GM19239 (cell line): ENCODE data around the gene SWAP70.

Experiments used
- DNase-seq: peaks from one replicate; pipeline ENCODE4 v3.0.0; 2011; ENCODE audit warnings: low spot score; ENCODE audit not compliant: insufficient read length
- FAIRE-seq: peaks from 2 replicates; lab custom pipeline; 2011; peaks lifted over from hg19 to GRCh38; lab: Jason Lieb, UNC

Gene SWAP70

DNA sequence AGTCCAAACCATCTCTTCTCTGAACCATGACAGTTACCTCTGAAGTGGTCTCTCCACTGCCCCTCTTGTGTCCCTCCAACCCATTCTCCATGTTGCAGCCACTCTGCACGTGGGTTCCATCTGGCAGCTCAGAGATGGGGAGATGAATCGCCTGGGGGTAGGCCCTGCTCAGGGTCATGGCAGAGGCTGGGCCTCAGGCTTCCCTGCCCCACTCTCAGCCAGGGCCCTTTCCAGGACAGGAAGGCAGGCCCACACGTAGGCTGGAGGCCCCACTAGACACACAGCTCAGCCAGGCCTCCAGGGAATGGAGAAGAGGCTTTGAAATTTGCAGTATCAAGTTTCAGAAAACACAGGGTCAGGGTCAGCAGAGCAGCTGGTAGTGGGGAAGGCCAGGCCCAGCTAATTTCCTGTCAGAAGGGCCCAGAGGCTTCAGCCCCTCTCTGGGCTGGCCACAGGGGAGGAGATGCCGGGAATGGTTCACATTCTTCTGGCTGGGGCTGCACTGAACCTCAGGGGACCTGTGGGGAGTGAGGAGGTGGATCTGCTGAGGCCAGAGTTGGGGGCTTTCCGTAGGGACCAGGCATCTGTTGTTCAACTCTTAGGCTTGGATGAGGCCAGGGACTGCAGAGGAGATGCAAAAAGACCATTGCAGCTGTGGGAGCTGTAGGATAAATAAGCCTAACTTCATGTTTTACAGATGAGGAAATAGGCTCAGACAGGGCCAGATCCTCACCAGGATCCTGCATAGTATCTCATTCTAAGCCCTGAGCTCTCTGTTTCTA, 101.6 kb downstream of the SWAP70 start:
- FAIRE-seq (no peak), DNase-seq (no peak)

GRCh38 chr11:9769621-9770020, 105.7 kb downstream of the SWAP70 start:
- DNase-seq = no peak
- FAIRE-seq = no peak

GRCh38 chr11:9771071-9771511, 107.2 kb downstream of the SWAP70 start:
- no peak for FAIRE-seq

DNA sequence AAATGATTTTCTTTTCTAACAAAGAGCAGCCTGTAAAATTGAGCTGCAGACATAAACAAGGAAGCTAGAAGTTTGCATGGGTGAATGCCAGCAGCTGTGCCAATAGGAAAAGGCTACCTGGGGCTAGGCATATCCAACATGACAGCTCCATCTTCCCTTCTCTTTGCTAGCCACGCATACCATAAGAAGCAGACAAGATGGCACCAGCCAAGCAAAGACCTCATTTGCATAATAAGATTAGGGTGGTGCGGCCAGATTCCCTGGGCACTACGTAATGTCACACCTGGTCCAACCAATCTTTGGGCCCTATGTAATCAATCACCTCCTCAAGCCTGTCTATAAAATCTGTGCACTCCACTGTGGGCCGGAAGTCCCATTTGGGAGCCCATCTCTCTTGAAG, 108.3 kb downstream of the SWAP70 start:
- no peak for FAIRE-seq
- DNase-seq = no peak

More at GRCh38 chr11:9771071-9771511, 107.2 kb downstream of the SWAP70 start:
- DNase-seq = no peak

DNA sequence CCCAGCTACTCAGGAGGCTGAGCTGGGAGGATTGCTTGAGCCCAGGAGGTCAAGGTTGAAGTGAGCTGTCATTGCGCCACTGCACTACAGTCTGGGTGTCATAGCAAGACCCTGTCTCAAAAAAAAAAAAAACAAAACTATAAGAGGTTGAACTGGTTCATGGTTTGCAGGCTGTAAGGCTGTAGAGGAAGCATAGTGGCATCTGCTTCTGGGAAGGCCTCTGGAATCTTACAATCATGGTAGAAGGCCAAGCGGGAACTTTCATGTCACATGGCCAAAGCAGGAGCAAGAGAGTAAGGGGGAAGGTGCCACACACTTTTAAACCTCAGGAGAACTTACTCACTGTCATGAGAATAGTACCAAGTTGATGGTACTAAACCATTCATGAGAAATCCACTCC, 109.6 kb downstream of the SWAP70 start:
- FAIRE-seq (no peak), DNase-seq (no peak)

DNA sequence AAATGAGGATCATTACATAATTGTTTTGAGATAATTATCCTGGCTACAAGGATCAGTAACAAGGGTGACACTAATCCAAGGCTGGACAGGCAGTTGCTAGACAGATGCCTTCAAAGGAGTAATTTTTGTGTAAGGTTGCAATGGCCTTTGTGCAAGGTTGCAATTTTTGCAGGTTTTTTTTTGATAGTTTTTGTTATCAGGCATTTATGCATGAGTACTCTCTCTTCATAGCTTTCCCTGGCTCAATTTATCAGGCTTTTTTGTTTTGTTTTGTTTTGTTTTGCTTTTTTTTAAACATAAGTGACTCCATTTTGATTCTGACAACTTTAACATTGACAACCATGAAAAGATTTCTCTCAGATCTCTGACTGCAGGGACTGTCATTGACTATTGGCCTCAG, 110.2 kb downstream of the SWAP70 start:
- FAIRE-seq (no peak), DNase-seq (no peak)

DNA sequence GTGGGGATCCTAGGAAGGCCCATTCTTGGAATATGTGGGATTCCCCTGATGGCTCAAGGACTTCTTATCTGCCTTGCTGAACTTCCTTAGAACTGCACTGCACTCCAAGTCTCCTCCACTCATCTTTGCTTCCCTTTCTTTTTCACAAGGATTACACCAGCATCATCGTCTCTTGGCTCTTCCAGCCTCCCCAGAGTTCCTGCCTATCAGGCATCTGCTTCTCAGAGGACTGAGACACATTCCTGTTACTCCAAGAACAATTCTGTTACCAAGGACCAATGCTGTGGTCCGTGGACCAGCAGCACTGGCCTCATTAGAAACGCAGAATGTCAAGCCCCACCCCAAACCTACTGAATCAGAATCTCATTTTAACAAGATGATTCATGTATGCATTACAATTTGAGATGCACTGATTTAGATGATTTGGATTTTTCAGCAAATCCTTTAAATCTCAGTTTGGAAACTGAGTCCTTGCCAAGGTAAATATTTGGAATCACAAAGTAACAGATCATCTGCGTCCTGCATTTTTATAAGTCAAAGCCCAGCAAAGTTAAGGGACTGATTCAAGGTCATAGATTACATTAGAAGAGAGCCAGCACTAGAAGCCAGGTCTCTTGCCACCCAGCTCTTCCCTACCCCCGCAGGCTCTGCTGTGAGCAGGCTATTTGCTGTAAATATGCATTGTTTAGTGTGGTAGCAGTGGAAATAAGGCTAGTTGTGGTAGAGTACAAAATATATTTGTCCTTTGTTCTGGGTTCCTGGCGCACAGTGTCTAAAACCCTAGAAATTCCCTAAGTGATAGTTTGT, 110.9 kb downstream of the SWAP70 start:
- no peak for DNase-seq
- FAIRE-seq = no peak

GRCh38 chr11:9775398-9775779, 111.5 kb downstream of the SWAP70 start:
- DNase-seq = no peak
- no peak for FAIRE-seq

DNA sequence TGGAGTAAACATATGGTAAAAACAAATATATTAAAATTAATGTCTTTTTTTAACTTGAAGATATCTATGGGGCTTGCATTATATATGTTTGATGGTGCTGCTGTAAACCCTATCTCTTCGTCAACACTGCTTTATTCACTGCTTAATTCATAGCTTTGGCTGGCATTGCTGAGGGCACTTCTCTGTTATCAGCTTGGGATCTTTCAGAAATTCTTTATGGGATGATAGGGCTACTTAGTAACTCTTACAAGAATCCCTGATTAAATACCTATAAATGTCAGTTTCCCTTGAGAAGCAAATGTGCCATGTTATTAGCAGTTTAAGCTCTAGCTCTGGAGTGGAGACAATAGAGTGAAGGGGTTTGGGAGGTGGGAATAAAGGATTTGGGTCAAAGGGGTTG, 112.3 kb downstream of the SWAP70 start:
- no peak for FAIRE-seq
- DNase-seq = no peak

DNA sequence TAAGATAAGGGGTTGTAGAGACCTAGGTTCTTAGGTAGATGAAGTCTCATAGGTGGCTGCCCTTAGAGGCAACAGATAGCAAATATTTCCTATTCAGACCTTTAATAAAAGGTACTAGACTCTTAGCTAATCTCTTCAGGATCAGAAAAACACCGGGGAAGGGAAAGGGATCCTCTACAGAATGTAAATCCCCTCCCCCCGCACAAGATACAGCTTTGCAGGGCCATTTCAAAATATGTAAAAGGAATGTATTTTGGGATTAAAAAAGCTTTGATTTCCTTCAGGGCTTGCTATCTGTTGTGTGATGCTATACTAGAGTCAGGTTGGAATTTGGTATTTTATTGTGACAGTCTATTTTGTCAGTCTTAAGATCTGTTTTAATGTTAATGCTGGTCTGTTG, 113.2 kb downstream of the SWAP70 start:
- FAIRE-seq (no peak), DNase-seq (no peak)

GRCh38 chr11:9777525-9777924, 113.6 kb downstream of the SWAP70 start:
- no peak for DNase-seq
- no peak for FAIRE-seq

GRCh38 chr11:9780929-9781328, 117.1 kb downstream of the SWAP70 start:
- DNase-seq (no peak), FAIRE-seq (no peak)

DNA sequence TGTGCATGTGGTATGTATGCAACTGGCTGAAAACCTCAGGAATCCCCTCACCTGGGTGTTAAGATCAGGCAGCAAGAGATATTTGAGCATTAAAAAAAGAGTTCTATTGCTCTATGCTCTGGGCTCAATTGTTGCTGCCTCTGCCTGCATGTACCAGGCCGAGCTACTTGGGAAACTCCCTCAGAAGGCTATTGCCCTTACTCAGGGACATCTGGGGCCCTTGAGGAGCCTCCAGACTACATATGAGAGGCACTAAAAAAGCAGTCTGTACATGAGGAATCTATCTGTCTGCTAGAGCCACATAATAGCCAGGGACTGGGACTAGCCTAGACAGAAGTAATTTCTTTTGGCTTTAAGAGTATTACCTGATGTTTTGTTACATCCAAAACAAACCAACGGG, 120.1 kb downstream of the SWAP70 start:
- FAIRE-seq (no peak), DNase-seq (no peak)

- no peak for DNase-seq
Measured at GRCh38 chr11:9784602-9785315, 120.9 kb downstream of the SWAP70 start.

DNA sequence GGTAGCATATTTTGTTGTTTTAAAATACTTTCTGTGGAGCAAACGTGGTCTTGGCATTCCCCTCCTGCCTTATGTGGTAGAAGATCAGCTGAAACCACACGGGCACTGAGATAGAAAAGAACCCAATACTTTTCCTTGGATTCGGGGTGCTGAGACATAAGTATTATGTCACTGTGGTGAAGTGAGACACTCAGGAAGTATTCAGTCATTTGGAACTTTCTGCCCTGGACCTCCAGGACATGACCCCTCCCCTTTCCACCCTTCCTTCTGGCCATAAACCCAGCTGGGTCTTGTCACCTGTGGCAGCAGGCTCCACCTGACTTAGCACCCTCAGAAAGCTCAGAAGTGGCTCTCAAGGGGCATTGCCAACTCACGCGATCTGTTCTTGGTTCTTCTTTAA, 123.4 kb downstream of the SWAP70 start:
- DNase-seq = no peak
- FAIRE-seq = no peak

More at GRCh38 chr11:9784602-9785315, 120.9 kb downstream of the SWAP70 start:
- no peak for FAIRE-seq

DNA sequence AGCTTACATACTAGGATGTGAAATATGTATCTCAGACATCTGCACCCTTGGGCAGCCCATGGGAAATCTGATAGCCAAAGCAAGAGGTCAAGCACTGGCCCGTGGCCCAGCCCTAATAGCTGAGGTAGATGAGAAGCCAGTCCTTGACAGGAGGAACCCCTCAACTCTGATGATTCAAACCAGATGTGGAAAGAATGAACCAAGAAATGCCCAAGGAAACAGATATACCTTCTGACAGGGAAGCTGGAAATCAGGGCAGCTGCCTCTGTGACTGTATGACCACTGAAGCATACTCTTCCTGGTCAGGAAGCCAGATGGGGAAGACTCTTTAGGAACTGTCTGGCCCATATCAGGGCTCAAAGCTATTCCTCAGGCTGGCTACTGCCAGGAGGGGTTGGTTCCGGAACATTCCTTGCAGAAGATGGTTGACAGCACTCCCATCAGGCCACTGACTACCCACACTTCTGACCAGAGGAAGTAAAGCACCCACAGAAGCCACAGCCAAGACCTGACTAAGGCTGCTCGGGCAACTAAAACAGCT, 124.2 kb downstream of the SWAP70 start:
- FAIRE-seq = no peak
- DNase-seq = no peak

DNA sequence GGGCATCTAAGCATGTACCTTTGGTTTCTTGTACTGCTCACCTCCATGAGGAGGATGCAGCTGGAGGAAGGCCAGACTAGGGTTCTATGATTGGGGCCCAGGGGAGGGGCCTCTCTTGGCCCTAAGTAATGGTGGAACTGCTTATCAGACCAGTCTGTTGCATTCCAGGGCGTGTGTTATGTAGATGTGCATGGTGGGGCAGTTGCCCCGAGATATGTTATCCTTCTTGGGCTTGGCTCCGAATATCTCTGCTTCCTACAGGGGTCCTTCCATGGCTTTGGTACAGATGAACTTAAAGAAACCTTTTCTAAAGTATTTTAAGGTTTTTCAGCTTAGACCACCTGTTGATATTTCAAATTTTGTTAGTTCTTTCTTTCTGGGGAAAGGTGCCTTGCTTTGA, 126.0 kb downstream of the SWAP70 start:
- no peak for DNase-seq
- FAIRE-seq = no peak

DNA sequence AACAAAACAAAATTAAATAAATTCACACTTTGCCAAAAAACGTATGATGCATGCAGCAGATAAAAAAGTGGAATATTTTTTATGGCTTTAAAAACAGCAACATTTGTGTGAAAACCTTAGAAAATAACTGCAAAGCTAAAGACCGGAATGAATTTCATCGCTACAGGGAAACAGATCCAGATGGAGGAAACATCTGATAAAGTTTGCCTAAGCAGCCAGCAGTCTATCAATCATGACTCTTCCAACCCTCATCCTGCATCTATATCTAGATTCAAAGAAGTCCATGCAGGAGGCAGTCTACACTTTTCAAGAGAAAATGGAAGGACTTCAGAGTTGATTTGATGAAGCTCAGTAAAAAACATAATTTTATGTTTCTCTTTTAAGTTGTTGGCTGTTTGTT, 126.8 kb downstream of the SWAP70 start:
- DNase-seq (no peak), FAIRE-seq (no peak)

GRCh38 chr11:9796266-9796665, 132.4 kb downstream of the SWAP70 start:
- DNase-seq = no peak

GRCh38 chr11:9796854-9797253, 133.0 kb downstream of the SWAP70 start:
- FAIRE-seq (no peak), DNase-seq (no peak)

More at GRCh38 chr11:9796266-9796665, 132.4 kb downstream of the SWAP70 start:
- FAIRE-seq = no peak

DNA sequence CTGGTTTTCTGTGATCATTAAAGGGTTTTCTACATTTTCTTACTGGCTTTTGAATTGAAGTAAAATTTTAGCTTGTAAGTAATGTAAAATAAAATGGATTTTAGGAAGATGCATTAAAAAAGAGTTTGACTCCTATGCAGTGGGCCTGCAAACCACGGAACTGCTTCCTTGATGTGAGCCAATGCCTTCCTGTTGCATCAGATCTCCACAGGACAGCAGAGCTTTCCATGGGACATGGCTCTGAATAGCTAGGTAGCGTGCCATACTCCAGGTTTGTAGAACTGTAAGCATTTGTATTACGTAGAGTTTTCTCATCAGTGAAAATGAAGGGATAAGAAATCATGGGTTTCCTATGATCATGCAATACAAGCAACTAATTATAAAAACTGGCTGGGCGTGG, 133.4 kb downstream of the SWAP70 start:
- DNase-seq (no peak), FAIRE-seq (no peak)
